ENCODE measurements around the gene POP7.

- TF ChIP-seq CTCF (IDR thresholded peaks at IDR 0.05) (no peak), POLR2A (IDR thresholded peaks at IDR 0.05) (peak; percentile 51)
These were observed 17.9 kb downstream of the POP7 start for GRCh38 chr7:100723732-100724275.

Measured in right lobe of liver (tissue), 4 donors.